MM.1S (cell line): ENCODE results near the gene LBX2.

Experiments
- DNase-seq: peaks from one replicate; pipeline ENCODE4 v3.0.0-alpha.2; 2015
- H2AFZ ChIP-seq: fragments of 300-600 bp; sonication (generic); 2 replicates; pipeline ENCODE4 v1.6.0; 2016; ENCODE audit warnings: antibody characterized with exemption, low read length
- H3F3A ChIP-seq: fragments of 300-600 bp; sonication (generic); 2 replicates; pipeline ENCODE4 v1.6.1; 2016; ENCODE audit warnings: mild to moderate bottlenecking, antibody characterized with exemption, low read length, moderate library complexity, mixed read lengths; ENCODE audit not compliant: insufficient read depth
- H3K27ac ChIP-seq: fragments of 300-600 bp; sonication (generic); 2 replicates; pipeline ENCODE4 v1.5.1; 2016; ENCODE audit warnings: mild to moderate bottlenecking, low read length
- H3K27me3 ChIP-seq: fragments of 300-600 bp; sonication (generic); replicated peaks from 2 replicates; pipeline ENCODE4 v1.6.0; 2016; ENCODE audit warnings: low read length; ENCODE audit not compliant: insufficient read depth
- H3K36me3 ChIP-seq: fragments of 300-600 bp; sonication (generic); replicated peaks from 2 replicates; pipeline ENCODE4 v1.6.1; 2016; ENCODE audit warnings: mild to moderate bottlenecking, low read length, mixed read lengths; ENCODE audit not compliant: insufficient read depth
- H3K4me1 ChIP-seq: fragments of 300-600 bp; sonication (generic); 2 replicates; pipeline ENCODE4 v1.6.1; 2016; ENCODE audit warnings: low read length, mixed read lengths
- H3K4me2 ChIP-seq: fragments of 300-600 bp; sonication (generic); 2 replicates; pipeline ENCODE4 v1.6.0; 2016; ENCODE audit warnings: low read depth, low read length
- H3K4me3 ChIP-seq: fragments of 300-600 bp; sonication (generic); 2 replicates; pipeline ENCODE4 v1.5.1; 2016; ENCODE audit warnings: low read length, mixed read lengths
- H3K79me2 ChIP-seq: fragments of 300-600 bp; sonication (generic); 2 replicates; pipeline ENCODE4 v1.6.1; 2016; ENCODE audit warnings: mixed run types, low read length, mixed read lengths
- H3K9ac ChIP-seq: fragments of 300-600 bp; sonication (generic); 2 replicates; pipeline ENCODE4 v1.6.1; 2016; ENCODE audit warnings: low read length, mixed read lengths
- H3K9me2 ChIP-seq: fragments of 300-600 bp; sonication (generic); replicated peaks from 2 replicates; pipeline ENCODE4 v1.6.1; 2016; ENCODE audit warnings: mild to moderate bottlenecking, low read length, mixed read lengths; ENCODE audit not compliant: insufficient read depth
- H3K9me3 ChIP-seq: fragments of 300-600 bp; sonication (generic); replicated peaks from 2 replicates; pipeline ENCODE4 v1.6.1; 2016; ENCODE audit warnings: mild to moderate bottlenecking, low read length, mixed read lengths; ENCODE audit not compliant: insufficient read depth
- H4K20me1 ChIP-seq: fragments of 300-600 bp; sonication (generic); 2 replicates; pipeline ENCODE4 v1.6.1; 2016; ENCODE audit warnings: mild to moderate bottlenecking, low read length, moderate library complexity, mixed read lengths; ENCODE audit not compliant: insufficient read depth
- EZH2 ChIP-seq: fragments of 300-600 bp; sonication (generic); optimal IDR thresholded peaks from 2 replicates; pipeline ENCODE3; 2017; ENCODE audit warnings: low read depth, mild to moderate bottlenecking, antibody characterized with exemption, low read length, mixed read lengths
- EZH2phosphoT487 ChIP-seq: fragments of 300-600 bp; sonication (generic); IDR thresholded peaks from 2 replicates; pipeline ENCODE4 v1.6.1; 2018; ENCODE audit warnings: antibody characterized with exemption, low read length
- TF ChIP-seq, protein P1 (sequence below): fragments of 300-600 bp; sonication (generic); IDR thresholded peaks from 2 replicates; pipeline ENCODE4 v1.5.1; 2016; ENCODE audit warnings: antibody characterized with exemption, low read length, mixed read lengths

Gene LBX2

DNA sequence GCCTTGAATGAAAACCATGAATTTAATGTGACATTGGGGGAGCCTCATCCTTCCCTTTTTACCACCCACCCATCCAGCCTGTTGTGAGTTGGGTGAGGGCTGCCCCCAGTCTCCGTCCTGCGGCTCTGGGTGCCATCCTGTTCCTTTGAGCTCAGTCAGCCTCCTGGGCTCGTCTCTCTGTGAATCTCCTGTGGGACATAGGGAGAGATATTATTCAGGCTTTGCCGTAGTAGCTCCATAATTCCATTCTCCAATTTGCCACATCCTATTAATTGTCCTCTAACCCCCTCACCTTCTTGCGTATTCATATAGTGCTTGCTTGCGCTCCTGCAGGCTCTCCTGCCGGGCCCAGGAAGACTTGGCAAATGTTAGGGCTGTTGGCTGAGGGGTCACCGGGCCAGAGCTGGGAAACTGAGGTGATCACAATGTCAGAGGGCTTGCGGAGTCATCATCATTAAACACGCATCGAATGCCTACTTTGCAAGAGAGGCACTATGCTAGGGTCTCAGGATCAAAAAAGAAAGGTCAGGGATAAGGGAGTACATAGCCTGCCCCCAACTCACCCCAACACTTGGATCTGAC, 27.3 kb upstream of the LBX2 start:
- no peaks in the 10 kb centered on the region for H3K9me2 ChIP-seq
- H3K4me2 ChIP-seq, result no peak overlapping the region
- no peak overlapping the region for H3K27ac ChIP-seq
- peaks cover 15% of the 10 kb centered on the region; the same call in 1 of the 2 replicates for H3F3A ChIP-seq
- no peak for DNase-seq
- no peak overlapping the region for H3K4me3 ChIP-seq
- no peak overlapping the region for H3K9ac ChIP-seq
- H3K27me3 ChIP-seq, result 0 out of 2 replicates have a peak, but pooled peaks cover 9% of the 10 kb centered on the region
- no peaks in the 10 kb centered on the region for H3K9me3 ChIP-seq
- H3K36me3 ChIP-seq, result peaks cover 11% of the 10 kb centered on the region
- H2AFZ ChIP-seq, result no peak overlapping the region
- H4K20me1 ChIP-seq, result no peaks in the 10 kb centered on the region
- TF ChIP-seq EZH2, result no peak
- TF ChIP-seq EZH2phosphoT487, result no peak
- TF ChIP-seq, protein P1, sequence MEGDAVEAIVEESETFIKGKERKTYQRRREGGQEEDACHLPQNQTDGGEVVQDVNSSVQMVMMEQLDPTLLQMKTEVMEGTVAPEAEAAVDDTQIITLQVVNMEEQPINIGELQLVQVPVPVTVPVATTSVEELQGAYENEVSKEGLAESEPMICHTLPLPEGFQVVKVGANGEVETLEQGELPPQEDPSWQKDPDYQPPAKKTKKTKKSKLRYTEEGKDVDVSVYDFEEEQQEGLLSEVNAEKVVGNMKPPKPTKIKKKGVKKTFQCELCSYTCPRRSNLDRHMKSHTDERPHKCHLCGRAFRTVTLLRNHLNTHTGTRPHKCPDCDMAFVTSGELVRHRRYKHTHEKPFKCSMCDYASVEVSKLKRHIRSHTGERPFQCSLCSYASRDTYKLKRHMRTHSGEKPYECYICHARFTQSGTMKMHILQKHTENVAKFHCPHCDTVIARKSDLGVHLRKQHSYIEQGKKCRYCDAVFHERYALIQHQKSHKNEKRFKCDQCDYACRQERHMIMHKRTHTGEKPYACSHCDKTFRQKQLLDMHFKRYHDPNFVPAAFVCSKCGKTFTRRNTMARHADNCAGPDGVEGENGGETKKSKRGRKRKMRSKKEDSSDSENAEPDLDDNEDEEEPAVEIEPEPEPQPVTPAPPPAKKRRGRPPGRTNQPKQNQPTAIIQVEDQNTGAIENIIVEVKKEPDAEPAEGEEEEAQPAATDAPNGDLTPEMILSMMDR, result no peak
- peaks cover 14% of the 10 kb centered on the region for H3K4me1 ChIP-seq
- peaks cover 42% of the 10 kb centered on the region for H3K79me2 ChIP-seq

DNA sequence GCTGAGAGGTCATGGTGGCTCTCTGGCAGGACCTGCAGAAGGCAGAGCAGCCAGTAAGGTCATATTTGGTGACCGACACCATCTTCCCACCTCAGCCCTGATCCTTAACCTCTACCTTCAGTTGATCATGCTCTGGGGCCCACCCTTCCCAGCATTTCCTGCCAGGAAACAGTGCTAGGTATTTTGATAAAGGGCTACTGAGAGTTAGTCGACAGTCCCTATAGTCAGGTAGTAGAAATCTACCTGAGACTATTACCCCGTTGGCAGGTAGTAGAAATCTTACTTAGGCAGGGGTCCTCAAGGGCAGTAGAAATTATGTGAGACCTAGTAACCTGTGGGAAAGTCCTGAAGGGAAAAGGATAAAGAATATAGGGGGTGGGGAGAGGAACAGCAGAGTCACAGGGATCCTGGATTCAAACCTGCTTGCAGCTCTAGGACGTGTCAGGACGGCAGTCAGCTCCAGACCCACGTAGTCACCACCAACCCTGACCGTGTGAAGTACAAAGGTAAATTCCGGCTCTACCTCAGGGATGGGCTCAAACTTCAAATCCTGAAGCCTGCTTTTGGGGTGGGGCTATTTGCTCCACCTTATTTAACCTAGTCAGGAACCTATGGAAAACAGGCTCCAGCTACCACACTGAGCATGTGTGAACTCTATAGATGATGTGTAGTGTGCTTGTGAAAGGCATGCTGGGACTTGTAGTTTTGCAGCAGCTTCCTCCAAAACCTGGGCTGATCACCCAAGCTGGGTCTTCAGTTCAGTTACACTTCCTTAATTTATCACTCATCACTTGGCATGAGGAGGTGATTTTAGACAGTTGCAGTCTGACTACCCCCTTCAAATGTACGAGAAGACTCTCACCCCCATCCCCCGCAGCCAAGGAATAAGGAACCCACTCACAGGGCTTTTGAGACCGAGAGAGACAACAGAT, 26.6 kb upstream of the LBX2 start, which contains the start of gene DQX1:
DQX1 (minus strand) TSS at position 515 of the 932 bp plus-strand sequence; CDS start at position 13, 502 bp downstream.
- Histone ChIP-seq H3K9me3 (no peaks in the 10 kb centered on the region), H3K79me2 (peaks cover 36% of the 10 kb centered on the region), H3K9me2 (no peaks in the 10 kb centered on the region), H3F3A (peaks cover 15% of the 10 kb centered on the region; the same call in 1 of the 2 replicates), H3K4me3 (no peak within 1 kb of the TSS), H3K27me3 (0 out of 2 replicates have a peak, but pooled peaks cover 10% of the 10 kb centered on the region), H3K4me1 (peaks cover 14% of the 10 kb centered on the region), H3K9ac (no peak within 1 kb of the TSS), H3K27ac (no peak within 1 kb of the TSS), H3K4me2 (no peak within 1 kb of the TSS), H3K36me3 (peaks cover 11% of the 10 kb centered on the region), H2AFZ (no peak within 1 kb of the TSS), H4K20me1 (no peaks in the 10 kb centered on the region)
- no peak for TF ChIP-seq EZH2phosphoT487
- TF ChIP-seq, protein P1, result no peak
- TF ChIP-seq EZH2, result no peak
- DNase-seq, result peak; percentile 34

DNA sequence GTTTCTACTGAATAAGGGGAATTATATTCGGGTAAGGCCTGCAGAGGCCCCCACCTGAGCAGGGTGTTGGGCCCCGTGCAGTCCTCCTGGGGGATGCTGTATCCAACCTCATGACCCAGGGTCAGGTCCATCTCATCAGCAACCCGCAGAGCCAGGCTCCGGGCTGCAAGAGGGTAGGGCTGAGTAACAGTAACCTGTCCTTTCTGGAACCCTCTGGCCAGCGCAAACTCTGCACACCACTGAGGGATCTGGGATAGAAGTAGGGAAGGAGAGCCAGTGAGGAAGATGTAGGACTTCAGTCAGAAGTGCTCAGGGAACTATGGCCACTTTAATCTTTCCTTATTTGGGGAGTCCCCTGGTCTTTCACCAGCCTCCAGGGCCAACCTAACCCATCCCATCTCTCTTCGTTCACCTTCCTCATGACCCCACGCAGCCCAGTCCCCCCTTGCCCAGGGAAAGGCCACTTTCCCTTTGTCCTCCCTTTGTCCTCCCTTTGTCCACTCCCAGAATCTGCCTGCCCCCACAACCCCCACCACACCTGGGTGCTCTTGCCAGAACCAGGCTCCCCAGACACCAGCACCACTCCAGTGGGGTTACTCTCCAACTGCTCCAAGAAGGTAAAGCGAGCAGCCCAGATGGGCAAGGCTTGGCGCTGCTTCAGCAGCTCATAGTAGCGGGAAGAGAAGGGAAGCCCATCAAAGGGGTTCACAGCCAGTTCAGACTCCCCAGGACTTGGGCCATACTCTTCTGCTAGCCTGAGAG, 25.7 kb upstream of the LBX2 start:
- Histone ChIP-seq H3K4me2 (no peak overlapping the region), H3K36me3 (peaks cover 11% of the 10 kb centered on the region), H3K9me3 (no peaks in the 10 kb centered on the region), H3F3A (peaks cover 13% of the 10 kb centered on the region; the same call in 1 of the 2 replicates), H3K79me2 (peaks cover 29% of the 10 kb centered on the region), H2AFZ (no peak overlapping the region), H3K9me2 (no peaks in the 10 kb centered on the region), H3K4me1 (peaks cover 8% of the 10 kb centered on the region), H3K27ac (no peak overlapping the region), H4K20me1 (no peaks in the 10 kb centered on the region), H3K4me3 (no peak overlapping the region), H3K27me3 (peaks cover 13% of the 10 kb centered on the region), H3K9ac (no peak overlapping the region)
- DNase-seq, result no peak
- TF ChIP-seq EZH2, result no peak
- TF ChIP-seq, protein P1, result no peak
